Measurements from ENCODE around the gene CBFA2T3. TPM values are rescaled to one million over a fixed set of nuclear protein-coding genes. Genes with fewer than 3 reads are reported as not detected.

CBFA2T3 gene
- total RNA-seq, 2 experiments from 2014 or later = not detected

DNA sequence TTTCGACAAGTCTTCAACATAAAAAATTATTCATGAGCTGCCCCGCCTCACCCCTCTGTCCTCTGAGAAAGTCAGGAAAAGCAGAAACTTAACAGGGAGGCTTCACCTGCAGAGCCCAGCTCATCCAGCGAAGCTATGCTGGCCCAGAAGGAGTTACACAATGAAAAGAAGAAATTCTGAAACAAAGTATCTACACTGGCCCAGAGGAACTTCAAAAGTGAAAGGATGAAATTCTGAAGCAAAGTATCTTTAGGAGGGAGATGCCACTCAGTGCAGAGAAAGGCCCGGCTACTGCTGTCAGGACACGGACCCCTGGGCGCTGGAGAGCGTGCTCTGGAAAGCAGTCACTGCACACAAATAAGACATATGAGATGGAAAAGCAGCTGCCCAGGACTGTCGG, 121.8 kb downstream of the CBFA2T3 start:
- Mint-ChIP-seq H3K27ac (no peak overlapping the region), H3K4me1 (ENCODE audit: low read depth) (peaks cover 23% of the 10 kb centered on the region), H3K36me3 (ENCODE audit: low read depth) (no peaks in the 10 kb centered on the region), H3K4me3 (peak overlapping the region; percentile 41), H3K9me3 (no peaks in the 10 kb centered on the region), H3K27me3 (ENCODE audit: low read depth) (no peaks in the 10 kb centered on the region)
- DNase-seq = no peak
- CTCF ChIA-PET = no interaction called here
- intact Hi-C loops (cut with micrococcal nuclease) = no loop called here

DNA sequence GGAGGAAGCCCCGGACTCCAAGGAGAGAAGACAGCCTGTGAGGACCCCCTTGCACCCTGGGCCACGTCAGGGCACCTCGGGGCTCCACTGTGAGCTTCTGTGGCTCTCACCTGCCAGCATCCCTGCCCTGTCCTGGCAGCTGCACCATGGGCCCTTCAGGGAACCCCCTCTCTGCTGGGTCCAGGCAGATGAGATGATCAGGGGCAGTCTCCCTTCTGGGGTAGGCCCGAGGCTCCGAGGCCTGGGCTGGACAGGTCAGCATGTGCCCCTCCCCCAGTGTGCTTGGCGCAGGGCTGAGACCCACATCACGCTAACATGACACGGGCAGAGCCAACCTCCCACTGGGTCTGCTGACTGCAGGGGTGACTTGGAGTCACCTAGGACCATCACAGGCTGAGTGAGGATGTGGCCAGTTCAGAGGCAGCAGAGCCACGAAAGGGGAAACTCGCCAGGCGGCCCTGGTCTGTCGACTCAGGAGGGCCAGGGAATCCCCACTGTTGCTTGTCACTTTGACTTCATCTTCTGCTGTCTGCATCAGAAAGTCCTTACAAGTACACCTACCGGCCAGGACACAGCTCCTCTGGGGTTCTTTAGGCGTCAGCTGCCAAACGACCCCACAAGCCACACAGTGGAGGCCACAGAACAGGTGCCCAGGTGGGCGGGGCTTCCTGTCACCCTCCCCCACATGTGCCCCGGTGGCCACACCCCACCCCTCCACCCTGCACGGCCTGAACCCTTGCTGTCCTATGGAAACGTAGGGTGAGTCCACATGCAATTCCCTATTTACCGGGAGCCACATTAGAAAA, 122.5 kb downstream of the CBFA2T3 start:
- CTCF ChIA-PET = no interaction called here
- no peaks in the 10 kb centered on the region for H3K9me3 Mint-ChIP-seq
- peaks cover 23% of the 10 kb centered on the region for H3K4me1 Mint-ChIP-seq (ENCODE audit: low read depth)
- H3K27ac Mint-ChIP-seq = no peak overlapping the region
- no peak overlapping the region for H3K4me3 Mint-ChIP-seq
- peak; percentile 8 for DNase-seq
- intact Hi-C loops (cut with micrococcal nuclease) = no loop called here
- no peaks in the 10 kb centered on the region for H3K27me3 Mint-ChIP-seq (ENCODE audit: low read depth)
- H3K36me3 Mint-ChIP-seq (ENCODE audit: low read depth) = no peaks in the 10 kb centered on the region

DNA sequence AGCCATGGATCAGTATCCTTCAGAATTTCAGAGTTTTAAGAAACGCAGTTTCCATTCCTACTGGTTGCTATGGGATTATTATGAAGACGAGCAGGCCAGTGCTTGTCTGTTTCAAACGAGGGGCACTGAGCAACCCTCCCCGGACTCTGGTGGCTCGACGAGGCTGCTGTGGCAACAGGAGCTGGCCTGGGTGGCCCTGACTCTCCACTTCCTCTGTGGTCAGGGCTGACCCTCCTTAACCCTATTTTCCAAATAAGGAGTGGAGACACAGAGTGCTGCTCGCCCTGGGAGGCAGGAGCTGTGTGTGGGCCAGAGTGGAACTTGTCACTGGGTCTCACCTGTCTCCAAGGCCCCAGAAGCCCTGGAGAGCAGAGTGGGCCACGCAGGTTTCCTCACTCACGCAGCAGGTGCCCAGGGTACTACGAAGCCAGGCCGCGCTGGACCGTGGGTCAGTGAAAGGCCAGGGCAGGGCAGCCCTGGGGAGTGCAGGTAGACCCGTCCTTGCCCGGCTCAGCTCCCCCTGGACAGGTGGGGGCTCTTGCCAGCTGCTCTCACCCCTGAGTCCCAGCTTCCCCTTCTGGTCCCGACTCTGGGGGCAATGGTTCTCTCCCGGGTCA, 123.6 kb downstream of the CBFA2T3 start:
- Mint-ChIP-seq H3K4me1 (ENCODE audit: low read depth) (peaks cover 18% of the 10 kb centered on the region), H3K4me3 (no peak overlapping the region), H3K36me3 (ENCODE audit: low read depth) (no peaks in the 10 kb centered on the region), H3K27me3 (ENCODE audit: low read depth) (no peaks in the 10 kb centered on the region), H3K9me3 (no peaks in the 10 kb centered on the region), H3K27ac (no peak overlapping the region)
- intact Hi-C loops (cut with micrococcal nuclease) = no loop called here
- no peak for DNase-seq
- CTCF ChIA-PET = interaction anchor here (1.5 kb wide), 1 partner anchor 116 kb away, joined by 5 read pairs; no protein-coding TSS in a partner anchor

DNA sequence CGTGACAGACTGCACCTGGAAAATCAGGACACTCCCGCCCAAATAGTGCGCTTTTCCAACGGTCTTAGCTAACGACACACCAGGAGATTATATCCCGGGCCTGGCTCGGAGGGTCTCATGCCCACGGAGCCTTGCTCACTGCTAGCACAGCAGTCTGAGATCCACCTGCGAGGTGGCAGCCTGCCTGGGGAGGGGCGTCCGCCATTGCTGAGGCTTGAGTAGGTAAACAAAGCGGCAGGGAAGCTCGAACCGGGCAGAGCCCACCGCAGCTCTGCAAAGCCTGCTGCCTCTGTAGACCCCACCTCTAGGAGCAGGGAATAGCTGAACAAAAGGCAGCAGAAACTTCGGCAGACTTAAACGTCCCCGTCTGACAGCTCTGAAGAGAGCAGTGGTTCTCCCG, 125.4 kb downstream of the CBFA2T3 start:
- CTCF ChIA-PET = interaction anchor here (1.8 kb wide), 1 partner anchor 109 kb away, joined by 4 read pairs; no protein-coding TSS in a partner anchor
- Mint-ChIP-seq H3K4me1 (ENCODE audit: low read depth) (peaks cover 10% of the 10 kb centered on the region), H3K9me3 (no peaks in the 10 kb centered on the region), H3K27me3 (ENCODE audit: low read depth) (no peaks in the 10 kb centered on the region), H3K36me3 (ENCODE audit: low read depth) (no peaks in the 10 kb centered on the region), H3K4me3 (no peak overlapping the region), H3K27ac (no peak overlapping the region)
- intact Hi-C loops (cut with micrococcal nuclease) = no loop called here
- DNase-seq = no peak

DNA sequence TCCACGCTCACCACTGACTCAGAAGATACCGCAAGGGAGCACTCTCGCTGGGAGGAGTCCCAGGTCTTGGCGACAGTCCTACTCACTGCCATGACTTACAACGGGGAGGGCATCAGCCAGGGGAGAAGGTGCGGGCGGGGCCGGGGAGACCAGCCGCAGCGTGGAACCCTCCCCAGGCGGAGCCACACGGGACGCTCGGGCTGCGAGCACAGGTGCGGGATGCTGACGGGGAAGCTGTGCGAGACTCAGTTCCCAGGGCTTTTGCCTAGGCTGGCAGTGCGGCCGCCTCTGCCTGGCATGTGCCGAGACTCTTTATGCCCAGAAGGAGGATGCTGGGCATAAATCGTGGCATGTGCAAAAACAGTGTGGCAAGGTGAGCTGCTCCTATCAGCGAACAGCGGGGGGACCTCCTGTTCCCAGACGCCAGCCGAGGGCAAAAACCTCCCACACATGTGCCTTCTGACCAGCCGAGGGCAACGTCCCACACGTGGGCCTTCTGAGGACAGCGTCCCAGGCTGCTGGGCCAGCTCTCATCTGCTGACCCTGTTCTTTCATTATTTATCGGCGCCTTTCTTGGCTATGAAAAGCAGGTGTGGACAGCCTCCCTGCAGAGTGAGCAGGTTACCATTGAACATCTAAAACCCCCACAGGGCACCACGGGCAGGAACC, 126.3 kb downstream of the CBFA2T3 start:
- H3K27ac Mint-ChIP-seq = no peak overlapping the region
- CTCF ChIA-PET = interaction anchor here (1.8 kb wide), 1 partner anchor 108 kb away, joined by 4 read pairs; no protein-coding TSS in a partner anchor
- no peaks in the 10 kb centered on the region for H3K27me3 Mint-ChIP-seq (ENCODE audit: low read depth)
- H3K4me1 Mint-ChIP-seq (ENCODE audit: low read depth) = peaks cover 6% of the 10 kb centered on the region
- no peaks in the 10 kb centered on the region for H3K9me3 Mint-ChIP-seq
- intact Hi-C loops (cut with micrococcal nuclease) = no loop called here
- no peak for DNase-seq
- H3K36me3 Mint-ChIP-seq (ENCODE audit: low read depth) = no peaks in the 10 kb centered on the region
- no peak overlapping the region for H3K4me3 Mint-ChIP-seq

DNA sequence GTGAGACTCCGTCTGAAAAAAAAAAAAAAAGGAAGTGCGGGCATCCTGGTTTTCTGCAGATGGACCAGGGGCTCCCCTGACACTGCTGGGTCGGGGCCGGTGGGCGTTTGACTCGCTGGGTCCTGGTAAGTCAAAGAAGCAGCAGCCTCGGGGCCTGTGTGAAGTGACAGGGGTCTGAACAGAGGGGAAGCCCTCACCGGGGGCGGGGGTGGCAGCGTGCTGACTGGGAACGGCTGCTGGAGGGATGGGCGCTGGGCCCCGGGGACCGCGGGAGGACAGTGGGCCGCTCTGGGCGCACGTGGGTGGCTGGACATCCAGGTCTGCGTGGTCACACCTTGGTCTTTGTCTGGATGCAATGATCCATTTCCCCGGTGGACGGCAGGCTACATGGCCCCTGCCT, 128.4 kb downstream of the CBFA2T3 start:
- Mint-ChIP-seq H3K9me3 (no peaks in the 10 kb centered on the region), H3K4me1 (ENCODE audit: low read depth) (no peaks in the 10 kb centered on the region), H3K27ac (no peak overlapping the region), H3K36me3 (ENCODE audit: low read depth) (no peaks in the 10 kb centered on the region), H3K27me3 (ENCODE audit: low read depth) (no peaks in the 10 kb centered on the region), H3K4me3 (no peak overlapping the region)
- CTCF ChIA-PET = no interaction called here
- intact Hi-C loops (cut with micrococcal nuclease) = no loop called here
- no peak for DNase-seq

DNA sequence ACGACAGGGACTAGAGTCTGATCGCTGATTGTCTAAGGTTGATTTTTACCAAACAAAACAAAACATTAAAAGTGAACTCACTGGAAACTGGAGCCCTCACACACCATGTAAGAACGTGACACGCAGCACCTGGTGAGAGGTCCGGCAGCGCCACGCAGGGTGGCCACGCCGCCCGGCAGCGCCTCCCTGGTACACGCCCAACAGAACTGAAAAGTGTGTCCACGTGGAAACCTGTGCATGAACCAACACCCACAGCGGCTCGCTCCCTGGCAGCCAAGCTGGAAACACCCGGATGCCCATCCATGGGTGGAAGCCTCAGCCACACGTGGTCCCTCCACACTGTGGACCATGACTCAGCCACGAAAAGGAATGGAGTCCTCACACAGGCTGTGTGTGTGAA, 129.4 kb downstream of the CBFA2T3 start:
- Mint-ChIP-seq H3K9me3 (no peaks in the 10 kb centered on the region), H3K27me3 (ENCODE audit: low read depth) (no peaks in the 10 kb centered on the region), H3K4me1 (ENCODE audit: low read depth) (no peaks in the 10 kb centered on the region), H3K27ac (no peak overlapping the region), H3K4me3 (no peak overlapping the region), H3K36me3 (ENCODE audit: low read depth) (no peaks in the 10 kb centered on the region)
- CTCF ChIA-PET = no interaction called here
- DNase-seq = no peak
- intact Hi-C loops (cut with micrococcal nuclease) = no loop called here

DNA sequence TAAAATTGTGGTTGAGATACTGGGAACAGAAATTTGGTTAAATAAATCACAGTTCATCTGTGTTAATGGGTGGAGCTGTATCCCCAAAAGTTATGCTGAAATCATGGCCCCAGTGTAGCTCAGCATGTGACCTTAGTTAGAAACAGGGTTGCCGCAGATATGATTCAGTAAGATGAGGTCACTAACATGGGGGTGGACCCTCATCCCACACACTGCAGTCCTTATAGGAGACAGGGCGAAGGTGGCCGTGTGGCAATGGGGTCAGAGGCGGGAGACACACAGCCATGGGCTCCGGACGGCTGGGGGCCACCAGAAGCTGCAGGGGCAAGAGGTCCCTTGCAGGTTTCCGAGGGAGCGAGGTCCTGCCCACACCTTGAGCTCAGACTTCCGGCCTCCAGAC, 130.9 kb downstream of the CBFA2T3 start:
- H3K27me3 Mint-ChIP-seq (ENCODE audit: low read depth) = no peaks in the 10 kb centered on the region
- H3K4me1 Mint-ChIP-seq (ENCODE audit: low read depth) = no peaks in the 10 kb centered on the region
- no peaks in the 10 kb centered on the region for H3K36me3 Mint-ChIP-seq (ENCODE audit: low read depth)
- no peaks in the 10 kb centered on the region for H3K9me3 Mint-ChIP-seq
- CTCF ChIA-PET = interaction anchor here (0.7 kb wide), 1 partner anchor 649 kb away, joined by 3 read pairs; no protein-coding TSS in a partner anchor
- intact Hi-C loops (cut with micrococcal nuclease) = no loop called here
- no peak for DNase-seq
- no peak overlapping the region for H3K4me3 Mint-ChIP-seq
- no peak overlapping the region for H3K27ac Mint-ChIP-seq

DNA sequence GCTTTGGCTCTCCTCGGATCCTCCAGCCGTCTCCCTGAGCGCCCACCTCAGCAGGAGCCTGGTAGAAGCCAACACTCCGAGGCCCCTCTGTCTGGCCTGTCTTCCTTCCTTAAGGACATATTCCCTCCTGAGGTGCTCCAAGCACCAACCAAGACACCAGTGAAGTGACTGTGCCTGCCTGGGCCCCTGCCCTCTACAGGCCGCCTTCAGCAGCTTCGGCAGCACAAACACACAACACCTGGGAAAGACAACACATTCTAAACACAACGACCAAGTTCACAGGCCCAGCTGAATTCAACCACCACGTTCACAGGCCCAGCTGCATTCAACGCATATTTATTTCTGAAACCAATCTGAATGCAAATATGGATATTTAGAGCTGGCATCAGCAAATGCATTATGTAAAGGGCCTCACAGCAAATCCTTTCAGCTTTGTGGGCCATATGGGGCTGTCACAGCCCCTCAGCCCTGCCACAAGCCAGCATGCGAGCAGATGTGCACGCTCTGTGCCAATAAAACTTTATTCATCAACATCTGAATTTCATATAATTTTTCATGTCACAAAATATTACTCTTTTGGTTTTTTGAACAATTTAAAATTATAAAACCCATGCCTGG, 132.5 kb downstream of the CBFA2T3 start:
- CTCF ChIA-PET = no interaction called here
- Mint-ChIP-seq H3K27ac (no peak overlapping the region), H3K36me3 (ENCODE audit: low read depth) (no peaks in the 10 kb centered on the region), H3K4me3 (no peak overlapping the region), H3K9me3 (no peaks in the 10 kb centered on the region), H3K27me3 (ENCODE audit: low read depth) (no peaks in the 10 kb centered on the region), H3K4me1 (ENCODE audit: low read depth) (no peaks in the 10 kb centered on the region)
- intact Hi-C loops (cut with micrococcal nuclease) = no loop called here
- DNase-seq = no peak

DNA sequence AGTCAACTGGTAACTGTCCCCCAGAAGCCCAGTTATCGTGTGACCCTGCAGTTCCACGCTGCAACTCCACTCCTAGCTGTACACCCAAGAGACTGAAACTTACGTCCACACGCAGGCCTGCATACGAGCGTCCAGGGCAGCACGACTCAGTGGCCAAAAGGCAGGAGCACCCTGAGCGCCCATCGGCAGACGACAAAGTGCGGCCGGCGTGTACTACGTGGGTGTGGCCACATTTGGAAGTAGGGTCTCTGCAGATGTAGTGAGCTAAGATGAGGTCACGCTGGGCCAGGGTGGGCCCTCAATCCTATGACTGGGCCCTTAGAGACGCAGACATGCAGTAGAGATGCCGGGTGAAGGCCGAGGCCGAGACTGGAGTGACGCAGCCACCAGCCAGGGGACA, 133.8 kb downstream of the CBFA2T3 start:
- CTCF ChIA-PET = no interaction called here
- H3K36me3 Mint-ChIP-seq (ENCODE audit: low read depth) = no peaks in the 10 kb centered on the region
- H3K27me3 Mint-ChIP-seq (ENCODE audit: low read depth) = no peaks in the 10 kb centered on the region

DNA sequence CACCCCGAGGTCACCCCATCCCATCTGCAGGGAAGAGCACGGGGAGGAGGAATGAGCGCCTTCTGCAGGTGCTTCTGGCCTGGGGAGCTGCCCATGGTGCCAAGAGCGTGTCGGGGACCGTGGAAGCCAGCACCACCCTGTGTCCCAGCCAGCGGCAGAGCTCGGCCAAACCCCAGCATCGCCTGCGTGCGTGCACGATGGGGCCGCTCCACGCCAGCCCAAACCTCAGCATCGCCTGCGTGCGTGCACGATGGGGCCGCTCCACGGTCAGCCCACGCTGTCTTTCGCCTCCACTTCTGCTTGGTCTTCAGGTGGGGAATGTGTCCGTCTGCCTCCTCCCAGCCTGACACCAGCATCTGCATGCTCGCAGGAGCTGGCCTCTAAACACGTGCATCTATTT, 134.2 kb downstream of the CBFA2T3 start:
- Mint-ChIP-seq H3K4me1 (ENCODE audit: low read depth) (no peaks in the 10 kb centered on the region), H3K27me3 (ENCODE audit: low read depth) (no peaks in the 10 kb centered on the region), H3K27ac (no peak overlapping the region), H3K36me3 (ENCODE audit: low read depth) (no peaks in the 10 kb centered on the region), H3K4me3 (no peak overlapping the region), H3K9me3 (no peaks in the 10 kb centered on the region)
- DNase-seq = no peak
- CTCF ChIA-PET = no interaction called here
- intact Hi-C loops (cut with micrococcal nuclease) = no loop called here

More for the DNA sequence above, 133.8 kb downstream of the CBFA2T3 start:
- Mint-ChIP-seq H3K9me3 (no peaks in the 10 kb centered on the region), H3K4me1 (ENCODE audit: low read depth) (no peaks in the 10 kb centered on the region), H3K4me3 (no peak overlapping the region), H3K27ac (no peak overlapping the region)
- intact Hi-C loops (cut with micrococcal nuclease) = no loop called here
- DNase-seq = no peak

DNA sequence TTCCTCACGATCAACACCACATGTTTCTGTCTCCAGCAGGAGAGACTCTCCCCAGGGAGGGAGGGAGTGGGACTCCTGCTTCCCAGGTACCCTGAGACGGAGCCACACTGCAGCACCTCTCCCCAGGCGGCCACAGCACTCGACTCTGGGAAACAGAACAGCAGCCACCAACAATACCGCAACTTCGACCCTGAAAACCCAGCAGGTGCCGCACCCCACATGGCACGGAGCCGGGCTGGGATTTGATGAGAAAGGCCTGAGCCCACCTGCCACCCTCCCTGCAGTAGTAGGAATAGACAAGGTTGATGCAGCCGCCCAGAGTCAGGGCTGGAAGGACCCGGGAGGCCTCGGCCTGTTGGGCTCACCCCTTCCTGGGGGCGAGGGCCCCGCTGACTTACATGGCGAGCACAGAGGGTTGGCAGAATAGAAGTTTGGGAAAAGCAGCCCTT, 134.7 kb downstream of the CBFA2T3 start:
- Mint-ChIP-seq H3K36me3 (ENCODE audit: low read depth) (no peaks in the 10 kb centered on the region), H3K9me3 (no peaks in the 10 kb centered on the region), H3K4me3 (no peak overlapping the region), H3K27ac (no peak overlapping the region), H3K27me3 (ENCODE audit: low read depth) (no peaks in the 10 kb centered on the region), H3K4me1 (ENCODE audit: low read depth) (no peaks in the 10 kb centered on the region)
- intact Hi-C loops (cut with micrococcal nuclease) = no loop called here
- CTCF ChIA-PET = no interaction called here
- DNase-seq = no peak
